Thyroid gland (tissue), 4 donors: ENCODE results near the gene SIPA1. TPM values are rescaled to one million over a fixed set of nuclear protein-coding genes. Genes with fewer than 3 reads are reported as not detected.

Experiments
- DNase-seq, 2 donors: peaks; one replicate each; pipeline ENCODE4 v3.0.0-alpha.2; 2019
- H3K27ac ChIP-seq, 3 donors: fragments of 200-600 bp; sonication (generic); 1 replicate in 2 of 3; 2 replicates in 1 of 3; pipeline ENCODE4 v1.5.1; 2016 to 2019; ENCODE audit warnings: mild to moderate bottlenecking in 1 of 3, moderate library complexity in 1 of 3
- H3K27me3 ChIP-seq: fragments of 200-600 bp; sonication (generic); one replicate; pipeline ENCODE4 v1.5.1; 2019
- H3K36me3 ChIP-seq, 2 donors: fragments of 200-600 bp; sonication (generic); one replicate each; pipeline ENCODE4 v1.5.1; 2016 to 2019
- H3K4me1 ChIP-seq, 2 donors: fragments of 200-600 bp; sonication (generic); one replicate each; pipeline ENCODE4 v1.5.1; 2017 to 2019
- H3K4me3 ChIP-seq, 3 donors: fragments of 200-600 bp; sonication (generic); replicated peaks in 1 of 3; 1 replicate in 2 of 3; 2 replicates in 1 of 3; pipeline ENCODE4 v1.5.1; 2016; ENCODE audit warnings: mild to moderate bottlenecking in 1 of 3
- H3K9me3 ChIP-seq: fragments of 200-600 bp; sonication (generic); one replicate; pipeline ENCODE4 v1.5.1; 2017
- CTCF ChIP-seq, 6 experiments: fragments of 200-600 bp in 3 of 6; fragments of 450-650 bp in 3 of 6; sonication (generic) in 3 of 6; IDR thresholded peaks; one replicate each; pipeline ENCODE4 v1.5.1; 2016 to 2019; ENCODE audit warnings: antibody characterized with exemption in 6 of 6, mild to moderate bottlenecking in 2 of 6, inconsistent platforms in 1 of 6, moderate library complexity in 1 of 6
- POLR2A ChIP-seq, 2 donors: fragments of 450-650 bp; IDR thresholded peaks; one replicate each; pipeline ENCODE4 v1.6.1; 2017; ENCODE audit warnings: antibody characterized with exemption in 2 of 2, mild to moderate bottlenecking in 2 of 2, moderate library complexity in 1 of 2
- WGBS, 2 donors: methylation state at CpG; one replicate each; pipeline ENCODE4 v1.1.5; 2017; 5-methylcytosine and 5-hydroxymethylcytosine counted together
- intact Hi-C: fragments of 100-400 bp; cut with DNase I; formaldehyde crosslinking; loops from one replicate; pipeline ENCODE4 v1.15.1; 2023
- total RNA-seq, 4 donors: library from RNA; depleted of rRNA; stranded (reverse); fragments of >200 nt; gene quantifications; one replicate each; pipeline ENCODE4 v1.2.3, GENCODE V29; 2016

Gene SIPA1
- total RNA-seq, 4 donors from 2014 or later: 19.2 to 40.6 (median 32.7) TPM

- Histone ChIP-seq H3K36me3 (peaks cover 14 to 17% of the 10 kb centered on the region in 2 donors), H3K9me3 (no peaks in the 10 kb centered on the region), H3K4me3 (no peak overlapping the region), H3K27me3 (no peaks in the 10 kb centered on the region), H3K4me1 (peaks cover 4 to 36% of the 10 kb centered on the region in 2 donors), H3K27ac (peak overlapping the region; percentile 17 to 71 (median 41))
- DNase-seq: peak in 1 of 2 donors; percentile 20
- TF ChIP-seq POLR2A (IDR thresholded peaks at IDR 0.05) (no peak), CTCF (IDR thresholded peaks at IDR 0.05) (no peak)
- WGBS, 2 donors: 87 to 93% methylated on average over 8 to 21 of the region's 35 CpGs
- intact Hi-C loops: no loop called here
These were observed 2.8 kb downstream of the SIPA1 start for GRCh38 chr11:65640483-65641296.

- H3K4me3 ChIP-seq: no peak overlapping the region
- H3K36me3 ChIP-seq: peaks cover 6 to 9% of the 10 kb centered on the region in 2 donors
- TF ChIP-seq CTCF (IDR thresholded peaks at IDR 0.05) (no peak), POLR2A (IDR thresholded peaks at IDR 0.05) (no peak)
- H3K9me3 ChIP-seq: no peaks in the 10 kb centered on the region
- intact Hi-C loops: no loop called here
- no peak for DNase-seq
- H3K4me1 ChIP-seq: peaks cover 4 to 36% of the 10 kb centered on the region in 2 donors
- WGBS, 2 donors: 87 to 88% methylated on average over 11 to 14 of the region's 16 CpGs
- no peaks in the 10 kb centered on the region for H3K27me3 ChIP-seq
- H3K27ac ChIP-seq: no peak overlapping the region
These were observed 3.6 kb downstream of the SIPA1 start for GRCh38 chr11:65641297-65642013.

- WGBS, 2 donors: 41 to 65% methylated on average over 40 to 42 of the region's 49 CpGs
- Histone ChIP-seq H3K27me3 (no peaks in the 10 kb centered on the region), H3K9me3 (no peaks in the 10 kb centered on the region), H3K27ac (no peak overlapping the region), H3K4me1 (peaks cover 4 to 38% of the 10 kb centered on the region in 2 donors), H3K4me3 (no peak overlapping the region), H3K36me3 (peaks cover 0 to 2% of the 10 kb centered on the region in 2 donors)
- TF ChIP-seq CTCF (IDR thresholded peaks at IDR 0.05): no peak
- TF ChIP-seq POLR2A (IDR thresholded peaks at IDR 0.05): no peak
- intact Hi-C loops: no loop called here
- DNase-seq: no peak
These were observed 4.2 kb downstream of the SIPA1 start for GRCh38 chr11:65642014-65642671.

GRCh38 chr11:65643971-65644370 lies 6.1 kb downstream of the SIPA1 start:
- H3K36me3 ChIP-seq: peaks cover 0 to 5% of the 10 kb centered on the region in 2 donors
- no peak for DNase-seq
- no peaks in the 10 kb centered on the region for H3K27me3 ChIP-seq
- no peak overlapping the region for H3K27ac ChIP-seq
- intact Hi-C loops: no loop called here
- 71 to 74% methylated on average over 6 of the region's 6 CpGs for WGBS, 2 donors
- no peaks in the 10 kb centered on the region for H3K9me3 ChIP-seq
- no peak overlapping the region for H3K4me3 ChIP-seq
- peaks cover 0 to 27% of the 10 kb centered on the region in 2 donors for H3K4me1 ChIP-seq
- TF ChIP-seq CTCF (IDR thresholded peaks at IDR 0.05): no peak
- no peak for TF ChIP-seq POLR2A (IDR thresholded peaks at IDR 0.05)
